SK-N-SH (cell line): Measurements from ENCODE around the gene BNC2.

Source experiments
- CTCF ChIP-seq: fragments of 200-600 bp; sonication (generic); IDR thresholded peaks from 2 replicates; pipeline ENCODE4 v1.6.1; 2017; ENCODE audit warnings: antibody characterized with exemption, mild to moderate bottlenecking, moderate library complexity
- EZH2phosphoT487 ChIP-seq: fragments of 200-600 bp; sonication (generic); IDR thresholded peaks from 2 replicates; pipeline ENCODE4 v1.6.1; 2017; ENCODE audit warnings: low read depth, mixed run types, mild to moderate bottlenecking, antibody characterized with exemption, moderate library complexity, borderline replicate concordance
- JUND ChIP-seq: IDR thresholded peaks from 2 replicates; pipeline ENCODE4 v1.4.0; 2012
- MXI1 ChIP-seq: IDR thresholded peaks from 2 replicates; pipeline ENCODE4 v1.6.1; 2012; ENCODE audit warnings: mild to moderate bottlenecking, low read depth, low read length, improper control_type of control experiment
- POLR2AphosphoS5 ChIP-seq: IDR thresholded peaks from 2 replicates; pipeline ENCODE4 v1.6.1; 2012; ENCODE audit warnings: low read depth, low read length
- SMC3 ChIP-seq: IDR thresholded peaks from 2 replicates; pipeline ENCODE4 v1.6.1; 2012; ENCODE audit warnings: low read depth, low read length, improper control_type of control experiment
- TAF1 ChIP-seq: IDR thresholded peaks from 2 replicates; pipeline ENCODE4 v1.6.1; 2012; ENCODE audit warnings: low read depth, mild to moderate bottlenecking, low read length, moderate library complexity, borderline replicate concordance

GRCh38 chr9:16718952-16719351, 151.5 kb downstream of the BNC2 start:
- TF ChIP-seq CTCF = no peak
- no peak for TF ChIP-seq JUND
- TF ChIP-seq SMC3 = no peak
- TF ChIP-seq POLR2AphosphoS5 = no peak
- no peak for TF ChIP-seq MXI1
- no peak for TF ChIP-seq TAF1
- no peak for TF ChIP-seq EZH2phosphoT487
